Dendritic cell treated with granulocyte-macrophage colony-stimulating factor and Interleukin-4, amounts not matched to agents 40 ng/mL and 50 ng/mL, for 4 days (primary cell): ENCODE data around the gene PCED1A.

ENCODE experiments used
- H3K27ac Mint-ChIP-seq: one replicate; pipeline ENCODE4 v1.8.0; 2022; ENCODE audit warnings: mild to moderate bottlenecking, mixed read lengths
- H3K27me3 Mint-ChIP-seq: one replicate; pipeline ENCODE4 v1.8.0; 2022; ENCODE audit warnings: mild to moderate bottlenecking, mixed read lengths
- H3K36me3 Mint-ChIP-seq: one replicate; pipeline ENCODE4 v1.8.0; 2022; ENCODE audit warnings: low read depth, mixed read lengths
- H3K4me1 Mint-ChIP-seq: one replicate; pipeline ENCODE4 v1.8.0; 2022; ENCODE audit warnings: low read depth, mixed read lengths
- H3K4me3 Mint-ChIP-seq: one replicate; pipeline ENCODE4 v1.8.0; 2022; ENCODE audit warnings: mild to moderate bottlenecking, moderate library complexity, mixed read lengths
- H3K9me3 Mint-ChIP-seq: one replicate; pipeline ENCODE4 v1.8.0; 2022; ENCODE audit warnings: mixed read lengths
- intact Hi-C: fragments of 100-400 bp; cut with micrococcal nuclease; formaldehyde crosslinking; loops from one replicate; pipeline ENCODE4 v1.15.0; 2022

PCED1A gene

GRCh38 chr20:2873010-2873746 lies 32.7 kb upstream of the PCED1A start, which contains the start of gene PTPRA:
TSS of gene PTPRA (plus strand) at chr20:2873481. CDS start at chr20:2964278, 90,797 bp downstream.
- intact Hi-C loops = loop anchor here (5.0 kb wide), 1 partner anchor 114 kb away; no protein-coding TSS in a partner anchor
- Mint-ChIP-seq H3K4me1 (peaks cover 64% of the 10 kb centered on the region), H3K4me3 (peak within 1 kb of the TSS; percentile 89), H3K9me3 (no peaks in the 10 kb centered on the region), H3K27ac (peak within 1 kb of the TSS; percentile 92), H3K27me3 (peaks cover 12% of the 10 kb centered on the region), H3K36me3 (peaks cover 26% of the 10 kb centered on the region)

GRCh38 chr20:2872459-2873009 lies 32.1 kb upstream of the PCED1A start:
- peaks cover 67% of the 10 kb centered on the region for H3K4me1 Mint-ChIP-seq
- H3K4me3 Mint-ChIP-seq = peak overlapping the region; percentile 89
- H3K27me3 Mint-ChIP-seq = peaks cover 12% of the 10 kb centered on the region
- intact Hi-C loops = loop anchor here (5.0 kb wide), 1 partner anchor 115 kb away; no protein-coding TSS in a partner anchor
- peak overlapping the region; percentile 92 for H3K27ac Mint-ChIP-seq
- H3K36me3 Mint-ChIP-seq = peaks cover 28% of the 10 kb centered on the region
- no peaks in the 10 kb centered on the region for H3K9me3 Mint-ChIP-seq

- Mint-ChIP-seq H3K27ac (peak overlapping the region; percentile 92), H3K27me3 (peaks cover 12% of the 10 kb centered on the region), H3K9me3 (no peaks in the 10 kb centered on the region), H3K36me3 (peaks cover 35% of the 10 kb centered on the region), H3K4me1 (peaks cover 71% of the 10 kb centered on the region), H3K4me3 (peak overlapping the region; percentile 89)
- intact Hi-C loops = loop anchor here (2.0 to 5.0 kb wide), 2 partner anchors 31 to 115 kb away; partner anchors contain the start of genes PCED1A and VPS16
Measured at GRCh38 chr20:2871661-2872458, 31.4 kb upstream of the PCED1A start.

- H3K4me3 Mint-ChIP-seq = no peak overlapping the region
- H3K4me1 Mint-ChIP-seq = peaks cover 65% of the 10 kb centered on the region
- intact Hi-C loops = loop anchor here (2.0 to 5.0 kb wide), 2 partner anchors 30 to 116 kb away; partner anchors contain the start of genes PCED1A and VPS16
- peaks cover 12% of the 10 kb centered on the region for H3K27me3 Mint-ChIP-seq
- no peaks in the 10 kb centered on the region for H3K9me3 Mint-ChIP-seq
- no peak overlapping the region for H3K27ac Mint-ChIP-seq
- peaks cover 42% of the 10 kb centered on the region for H3K36me3 Mint-ChIP-seq
Measured at GRCh38 chr20:2871111-2871465, 30.6 kb upstream of the PCED1A start.

- Mint-ChIP-seq H3K27me3 (peaks cover 12% of the 10 kb centered on the region), H3K4me1 (peaks cover 49% of the 10 kb centered on the region), H3K27ac (no peak overlapping the region), H3K4me3 (no peak overlapping the region), H3K9me3 (no peaks in the 10 kb centered on the region), H3K36me3 (peaks cover 48% of the 10 kb centered on the region)
- intact Hi-C loops = loop anchor here (10.0 kb wide), 1 partner anchor 175 kb away; the partner anchor contains the start of gene EBF4
Measured at GRCh38 chr20:2869381-2869780, 28.9 kb upstream of the PCED1A start.

GRCh38 chr20:2867081-2867864 lies 26.8 kb upstream of the PCED1A start:
- peak overlapping the region; percentile 66 for H3K27ac Mint-ChIP-seq
- peaks cover 38% of the 10 kb centered on the region for H3K4me1 Mint-ChIP-seq
- peaks cover 55% of the 10 kb centered on the region for H3K36me3 Mint-ChIP-seq
- intact Hi-C loops = loop anchor here (10.0 kb wide), 1 partner anchor 172 kb away; the partner anchor contains the start of gene EBF4
- H3K27me3 Mint-ChIP-seq = peaks cover 7% of the 10 kb centered on the region
- H3K4me3 Mint-ChIP-seq = no peak overlapping the region
- no peaks in the 10 kb centered on the region for H3K9me3 Mint-ChIP-seq

GRCh38 chr20:2866236-2866635 lies 25.8 kb upstream of the PCED1A start:
- H3K36me3 Mint-ChIP-seq = peaks cover 65% of the 10 kb centered on the region
- peaks cover 28% of the 10 kb centered on the region for H3K4me1 Mint-ChIP-seq
- no peaks in the 10 kb centered on the region for H3K9me3 Mint-ChIP-seq
- no peak overlapping the region for H3K27ac Mint-ChIP-seq
- H3K4me3 Mint-ChIP-seq = no peak overlapping the region
- intact Hi-C loops = loop anchor here (10.0 kb wide), 1 partner anchor 171 kb away; the partner anchor contains the start of gene EBF4
- no peaks in the 10 kb centered on the region for H3K27me3 Mint-ChIP-seq

- H3K4me1 Mint-ChIP-seq = peaks cover 22% of the 10 kb centered on the region
- no peak overlapping the region for H3K27ac Mint-ChIP-seq
- H3K9me3 Mint-ChIP-seq = no peaks in the 10 kb centered on the region
- no peaks in the 10 kb centered on the region for H3K27me3 Mint-ChIP-seq
- H3K4me3 Mint-ChIP-seq = no peak overlapping the region
- peaks cover 72% of the 10 kb centered on the region for H3K36me3 Mint-ChIP-seq
- intact Hi-C loops = loop anchor here (10.0 kb wide), 1 partner anchor 171 kb away; the partner anchor contains the start of gene EBF4
Measured at GRCh38 chr20:2865630-2866029, 25.2 kb upstream of the PCED1A start.

- H3K9me3 Mint-ChIP-seq = no peaks in the 10 kb centered on the region
- no peaks in the 10 kb centered on the region for H3K27me3 Mint-ChIP-seq
- peaks cover 77% of the 10 kb centered on the region for H3K36me3 Mint-ChIP-seq
- intact Hi-C loops = loop anchor here (10.0 kb wide), 1 partner anchor 170 kb away; the partner anchor contains the start of gene EBF4
- no peak overlapping the region for H3K27ac Mint-ChIP-seq
- no peak overlapping the region for H3K4me3 Mint-ChIP-seq
- H3K4me1 Mint-ChIP-seq = peaks cover 16% of the 10 kb centered on the region
Measured at GRCh38 chr20:2865101-2865500, 24.6 kb upstream of the PCED1A start.

- intact Hi-C loops = loop anchor here (10.0 kb wide), 1 partner anchor 170 kb away; the partner anchor contains the start of gene EBF4
Measured at GRCh38 chr20:2864626-2865025, 24.2 kb upstream of the PCED1A start.

GRCh38 chr20:2859330-2860121 lies 19.1 kb upstream of the PCED1A start:
- Mint-ChIP-seq H3K9me3 (no peaks in the 10 kb centered on the region), H3K36me3 (peaks cover 56% of the 10 kb centered on the region), H3K4me3 (no peak overlapping the region), H3K27me3 (no peaks in the 10 kb centered on the region), H3K4me1 (peaks cover 6% of the 10 kb centered on the region), H3K27ac (no peak overlapping the region)
- intact Hi-C loops = loop anchor here (10.0 kb wide), 1 partner anchor 165 kb away; the partner anchor contains the start of gene EBF4

More at GRCh38 chr20:2864626-2865025, 24.2 kb upstream of the PCED1A start:
- Mint-ChIP-seq H3K4me1 (peaks cover 16% of the 10 kb centered on the region), H3K27ac (no peak overlapping the region), H3K36me3 (peaks cover 82% of the 10 kb centered on the region), H3K9me3 (no peaks in the 10 kb centered on the region), H3K4me3 (no peak overlapping the region), H3K27me3 (no peaks in the 10 kb centered on the region)

- H3K36me3 Mint-ChIP-seq = peaks cover 53% of the 10 kb centered on the region
- no peak overlapping the region for H3K4me3 Mint-ChIP-seq
- no peaks in the 10 kb centered on the region for H3K9me3 Mint-ChIP-seq
- intact Hi-C loops = no loop called here
- H3K27me3 Mint-ChIP-seq = no peaks in the 10 kb centered on the region
- peaks cover 6% of the 10 kb centered on the region for H3K4me1 Mint-ChIP-seq
- no peak overlapping the region for H3K27ac Mint-ChIP-seq
Measured at GRCh38 chr20:2858591-2858990, 18.1 kb upstream of the PCED1A start.
